Brain microvascular endothelial cell (primary cell): ENCODE measurements around the gene NACC2.

Source experiments
- DNase-seq: peaks from one replicate; pipeline ENCODE4 v3.0.0-alpha.2; 2020
- H3K27ac ChIP-seq: fragments of 250-450 bp; sonication (Bioruptor Pico); 2 replicates; pipeline ENCODE4 v1.5.1; 2020; ENCODE audit warnings: mild to moderate bottlenecking, moderate library complexity
- H3K27me3 ChIP-seq: fragments of 250-450 bp; sonication (Bioruptor Pico); replicated peaks from 2 replicates; pipeline ENCODE4 v1.5.1; 2020; ENCODE audit warnings: mild to moderate bottlenecking
- H3K36me3 ChIP-seq: fragments of 250-450 bp; sonication (Bioruptor Pico); replicated peaks from 2 replicates; pipeline ENCODE4 v1.5.1; 2020; ENCODE audit warnings: mild to moderate bottlenecking
- H3K4me3 ChIP-seq: 2 replicates; pipeline ENCODE4 v1.5.1; 2011; ENCODE audit warnings: low read depth, mild to moderate bottlenecking, control low read depth, low read length, moderate library complexity
- in situ Hi-C: cut with HindIII; loops from 2 replicates; pipeline ENCODE4 v1.10.0; 2017; ENCODE audit warnings: low sequenced_read_pairs, low pct_ligation_motif_present
- TF ChIP-seq, protein P1 (sequence below): IDR thresholded peaks from 2 replicates; pipeline ENCODE4 v1.5.1; 2011; ENCODE audit warnings: low read depth, mild to moderate bottlenecking, moderate library complexity, low read length, control low read depth, inconsistent platforms; ENCODE audit errors: missing control alignments

Gene NACC2

GRCh38 chr9:135982499-135983207 is 112.4 kb downstream of the NACC2 start:
- no peak overlapping the region for H3K4me3 ChIP-seq
- H3K36me3 ChIP-seq = no peaks in the 10 kb centered on the region
- DNase-seq = no peak
- in situ Hi-C loops = no loop called here
- peaks cover 6% of the 10 kb centered on the region for H3K27me3 ChIP-seq
- no peak overlapping the region for H3K27ac ChIP-seq
- TF ChIP-seq, protein P1, sequence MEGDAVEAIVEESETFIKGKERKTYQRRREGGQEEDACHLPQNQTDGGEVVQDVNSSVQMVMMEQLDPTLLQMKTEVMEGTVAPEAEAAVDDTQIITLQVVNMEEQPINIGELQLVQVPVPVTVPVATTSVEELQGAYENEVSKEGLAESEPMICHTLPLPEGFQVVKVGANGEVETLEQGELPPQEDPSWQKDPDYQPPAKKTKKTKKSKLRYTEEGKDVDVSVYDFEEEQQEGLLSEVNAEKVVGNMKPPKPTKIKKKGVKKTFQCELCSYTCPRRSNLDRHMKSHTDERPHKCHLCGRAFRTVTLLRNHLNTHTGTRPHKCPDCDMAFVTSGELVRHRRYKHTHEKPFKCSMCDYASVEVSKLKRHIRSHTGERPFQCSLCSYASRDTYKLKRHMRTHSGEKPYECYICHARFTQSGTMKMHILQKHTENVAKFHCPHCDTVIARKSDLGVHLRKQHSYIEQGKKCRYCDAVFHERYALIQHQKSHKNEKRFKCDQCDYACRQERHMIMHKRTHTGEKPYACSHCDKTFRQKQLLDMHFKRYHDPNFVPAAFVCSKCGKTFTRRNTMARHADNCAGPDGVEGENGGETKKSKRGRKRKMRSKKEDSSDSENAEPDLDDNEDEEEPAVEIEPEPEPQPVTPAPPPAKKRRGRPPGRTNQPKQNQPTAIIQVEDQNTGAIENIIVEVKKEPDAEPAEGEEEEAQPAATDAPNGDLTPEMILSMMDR = no peak

GRCh38 chr9:135980926-135981630 is 114.0 kb downstream of the NACC2 start:
- DNase-seq = no peak
- no peak overlapping the region for H3K27ac ChIP-seq
- H3K4me3 ChIP-seq = no peak overlapping the region
- TF ChIP-seq, protein P1 = no peak
- H3K27me3 ChIP-seq = peaks cover 6% of the 10 kb centered on the region
- H3K36me3 ChIP-seq = no peaks in the 10 kb centered on the region
- in situ Hi-C loops = no loop called here

DNA sequence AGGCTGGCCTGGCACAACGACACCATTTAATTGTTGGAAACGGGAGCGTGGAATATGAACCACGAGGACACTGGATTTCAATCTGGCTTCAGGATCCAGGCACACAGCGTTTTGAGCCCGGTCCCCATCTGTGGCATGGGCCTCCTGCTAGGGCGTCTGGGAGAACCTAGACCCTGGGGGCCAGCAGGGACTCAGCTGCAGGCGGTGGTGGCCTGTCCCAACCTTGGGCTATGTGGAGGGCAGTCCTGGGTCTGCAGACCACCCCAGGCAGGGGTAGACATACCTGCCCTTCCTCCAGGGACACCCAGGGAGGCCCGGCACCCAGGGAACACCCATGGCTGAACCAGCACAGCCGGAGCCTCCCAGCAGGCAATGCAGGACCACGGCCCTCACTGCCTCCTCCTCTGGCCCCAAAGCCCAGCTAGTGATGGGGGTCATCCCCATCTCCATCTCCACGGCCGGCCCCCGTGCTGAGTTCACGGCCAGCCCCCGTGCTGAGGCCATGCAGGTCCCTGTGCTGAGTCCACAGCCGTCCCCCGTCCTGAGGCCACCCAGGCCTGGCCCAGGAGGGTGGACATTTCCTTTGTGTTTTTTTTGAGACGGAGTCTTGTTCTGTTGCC is 115.4 kb downstream of the NACC2 start:
- no peak overlapping the region for H3K27ac ChIP-seq
- DNase-seq = no peak
- TF ChIP-seq, protein P1 = no peak
- H3K27me3 ChIP-seq = peaks cover 6% of the 10 kb centered on the region
- H3K4me3 ChIP-seq = no peak overlapping the region
- no peaks in the 10 kb centered on the region for H3K36me3 ChIP-seq
- in situ Hi-C loops = no loop called here

DNA sequence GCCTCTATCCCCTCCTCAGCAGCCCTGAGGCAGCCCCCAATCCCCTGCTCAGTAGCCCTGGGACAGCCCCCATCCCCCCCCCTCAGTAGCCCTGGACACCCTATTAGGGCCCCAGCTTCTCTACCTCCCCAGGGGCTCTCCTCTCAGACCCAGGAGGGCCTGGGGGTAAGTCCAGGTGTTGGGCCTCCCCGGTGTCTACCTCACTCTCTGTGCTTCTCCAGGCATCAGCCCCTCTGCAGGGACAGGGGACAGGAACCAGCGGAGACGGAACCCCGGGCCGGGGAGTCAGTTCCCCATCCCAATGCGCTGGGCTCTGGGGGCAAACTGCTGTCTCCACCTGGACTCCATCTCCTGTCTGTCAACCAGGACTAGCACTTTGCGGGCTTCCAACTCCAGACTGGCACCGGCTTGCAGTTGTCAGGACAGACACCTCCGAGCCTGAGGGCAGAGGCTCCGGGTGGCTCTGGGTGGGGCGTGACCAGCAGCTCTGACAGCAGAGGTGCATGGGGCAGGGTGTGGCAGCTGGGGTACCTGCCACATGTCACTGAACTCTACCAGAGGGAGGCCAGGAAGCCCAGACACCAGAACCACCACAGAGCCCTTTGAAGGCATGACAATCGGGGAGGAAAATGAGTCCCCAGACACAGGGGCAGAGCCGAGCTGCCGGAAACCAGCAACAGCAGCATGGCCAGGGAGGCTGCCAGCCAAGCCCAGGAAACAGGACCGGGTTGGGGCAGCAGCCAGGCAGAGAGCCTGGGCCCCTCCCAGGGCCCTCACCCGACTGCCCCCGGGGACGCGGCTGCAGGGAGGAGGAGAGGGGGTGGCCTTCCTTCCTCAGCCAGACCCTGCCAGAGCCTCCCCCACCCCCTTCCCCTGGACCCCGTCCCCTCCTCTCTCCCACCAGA is 116.2 kb downstream of the NACC2 start:
- no peak for DNase-seq
- in situ Hi-C loops = no loop called here

DNA sequence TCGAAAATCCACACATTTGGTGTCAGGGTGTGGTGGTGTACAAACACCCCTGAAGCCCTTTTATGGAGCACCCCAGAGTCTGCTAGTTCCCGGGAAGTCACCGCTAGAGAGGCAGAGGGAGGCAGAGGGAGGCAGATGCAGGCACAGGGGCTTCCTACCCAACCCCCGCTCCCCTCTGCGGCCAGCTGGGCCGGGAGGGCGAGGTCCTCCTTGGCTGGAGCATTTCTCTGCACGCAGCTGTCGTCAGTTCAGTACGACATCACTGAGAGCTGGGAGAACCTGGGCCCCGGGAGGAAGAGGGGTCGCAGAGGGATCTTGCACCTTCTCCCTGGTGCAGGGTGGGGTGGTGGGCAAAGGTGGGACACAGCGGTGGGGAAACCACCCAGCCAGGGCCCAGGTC is 118.1 kb downstream of the NACC2 start:
- TF ChIP-seq, protein P1 = no peak
- in situ Hi-C loops = no loop called here
- Histone ChIP-seq H3K4me3 (no peak overlapping the region), H3K36me3 (no peaks in the 10 kb centered on the region), H3K27ac (no peak overlapping the region), H3K27me3 (peaks cover 4% of the 10 kb centered on the region)
- no peak for DNase-seq

More for the DNA sequence above, 116.2 kb downstream of the NACC2 start:
- no peaks in the 10 kb centered on the region for H3K36me3 ChIP-seq
- H3K4me3 ChIP-seq = no peak overlapping the region
- TF ChIP-seq, protein P1 = no peak
- H3K27me3 ChIP-seq = peaks cover 4% of the 10 kb centered on the region
- no peak overlapping the region for H3K27ac ChIP-seq
